ENCODE data around the gene SPOP.
"Not testable (repeated sequence)": the region's sequence is repeated elsewhere in the genome, so short reads cannot be mapped to it uniquely, and the experiment has no call there.

SPOP gene

GRCh38 chr17:49695698-49696232 is 17.9 kb upstream of the SPOP start:
- DNase-seq, result no peak

GRCh38 chr17:49694847-49695697 is 17.2 kb upstream of the SPOP start:
- peak; percentile 72 to 76 for DNase-seq

- DNase-seq, result no peak
Measured at GRCh38 chr17:49692751-49693150, 14.9 kb upstream of the SPOP start.

GRCh38 chr17:49691677-49692191 is 13.8 kb upstream of the SPOP start:
- DNase-seq, result no peak

- no peak for DNase-seq
Measured at GRCh38 chr17:49691086-49691676, 13.3 kb upstream of the SPOP start.

- DNase-seq, result no peak
Measured at GRCh38 chr17:49690256-49690655, 12.4 kb upstream of the SPOP start.

- DNase-seq, result no peak
Measured at GRCh38 chr17:49688848-49689247, 11.0 kb upstream of the SPOP start.

- peak in 1 of 2 donors; percentile 50 for DNase-seq
Measured at GRCh38 chr17:49687878-49688491, 10.1 kb upstream of the SPOP start.

- no peak for DNase-seq
Measured at GRCh38 chr17:49681106-49681979, 3.4 kb upstream of the SPOP start.

GRCh38 chr17:49680314-49680713 is 2.4 kb upstream of the SPOP start:
- DNase-seq, result no peak

GRCh38 chr17:49677134-49677932 is 564 bp downstream of the SPOP start:
- DNase-seq, result peak; percentile 94 to 96

- DNase-seq, result peak; percentile 80 to 91
Measured at GRCh38 chr17:49676276-49676868, 1.5 kb downstream of the SPOP start.

GRCh38 chr17:49674507-49674906 is 3.4 kb downstream of the SPOP start:
- no peak for DNase-seq

GRCh38 chr17:49673679-49674078 is 4.2 kb downstream of the SPOP start:
- not testable (repeated sequence) for DNase-seq

- DNase-seq, result no peak
Measured at GRCh38 chr17:49670641-49671040, 7.3 kb downstream of the SPOP start.

GRCh38 chr17:49670002-49670401 is 7.9 kb downstream of the SPOP start:
- no peak for DNase-seq

GRCh38 chr17:49667854-49668253 is 10.0 kb downstream of the SPOP start:
- DNase-seq, result no peak

- DNase-seq, result no peak
Measured at GRCh38 chr17:49664706-49665211, 13.1 kb downstream of the SPOP start.

GRCh38 chr17:49659661-49660382 is 18.1 kb downstream of the SPOP start:
- no peak for DNase-seq

- DNase-seq, result no peak
Measured at GRCh38 chr17:49656247-49656646, 21.6 kb downstream of the SPOP start.
